Activated CD4-positive, alpha-beta memory T cell treated with anti-CD3 and anti-CD28 coated beads for 36 hours (primary cell): Measurements from ENCODE around the gene RAPGEF5. TPM values are rescaled to one million over a fixed set of nuclear protein-coding genes. Genes with fewer than 3 reads are reported as not detected.

Experiments
- CTCF ChIA-PET: fragments of 350-600 bp; sonication (Branson Sonifier 250); formaldehyde crosslinking; loops from one replicate; lab custom pipeline; 2021; ENCODE audit warnings: antibody characterized with exemption, inconsistent platforms; lab: Charles Lee
- POLR2A ChIA-PET: fragments of 350-600 bp; sonication (Branson Sonifier 250); formaldehyde crosslinking; loops from one replicate; lab custom pipeline; 2021; ENCODE audit warnings: antibody characterized with exemption; lab: Charles Lee
- DNase-seq: peaks from one replicate; pipeline ENCODE4 v3.0.0-alpha.2; 2020
- H3K27ac Mint-ChIP-seq: one replicate; pipeline ENCODE4 v1.8.0; 2021; ENCODE audit warnings: mixed read lengths
- H3K27me3 Mint-ChIP-seq: one replicate; pipeline ENCODE4 v1.8.0; 2021; ENCODE audit warnings: mixed read lengths
- H3K36me3 Mint-ChIP-seq: one replicate; pipeline ENCODE4 v1.8.0; 2021; ENCODE audit warnings: mixed read lengths
- H3K4me1 Mint-ChIP-seq: one replicate; pipeline ENCODE4 v1.8.0; 2021; ENCODE audit warnings: low read depth, mixed read lengths
- H3K4me3 Mint-ChIP-seq: one replicate; pipeline ENCODE4 v1.8.0; 2021; ENCODE audit warnings: mild to moderate bottlenecking, mixed read lengths
- H3K9me3 Mint-ChIP-seq: one replicate; pipeline ENCODE4 v1.8.0; 2021; ENCODE audit warnings: mixed read lengths
- intact Hi-C: fragments of 100-400 bp; cut with micrococcal nuclease; formaldehyde crosslinking; loops from one replicate; pipeline ENCODE4 v1.15.1; 2023
- total RNA-seq, 2 experiments: library from RNA; stranded (reverse); gene quantifications; one replicate each; pipeline ENCODE4 v1.2.3, GENCODE V29; 2021

RAPGEF5 gene
- total RNA-seq, 2 experiments from 2014 or later, result 0.27 to 0.29 TPM

- intact Hi-C loops, result no loop called here
- peaks cover 2% of the 10 kb centered on the region for H3K4me1 Mint-ChIP-seq
- H3K27ac Mint-ChIP-seq, result no peak overlapping the region
- H3K36me3 Mint-ChIP-seq, result no peaks in the 10 kb centered on the region
- H3K4me3 Mint-ChIP-seq, result no peak overlapping the region
- H3K9me3 Mint-ChIP-seq, result no peaks in the 10 kb centered on the region
- ChIA-PET POLR2A (no interaction called here), CTCF (no interaction called here)
- DNase-seq, result no peak
- peaks cover 27% of the 10 kb centered on the region for H3K27me3 Mint-ChIP-seq
Measured at GRCh38 chr7:22183522-22184280, 173.3 kb downstream of the RAPGEF5 start.

GRCh38 chr7:22182149-22182548 lies 174.8 kb downstream of the RAPGEF5 start:
- ChIA-PET POLR2A (no interaction called here), CTCF (no interaction called here)
- DNase-seq, result no peak
- H3K27me3 Mint-ChIP-seq, result peaks cover 29% of the 10 kb centered on the region
- H3K27ac Mint-ChIP-seq, result no peak overlapping the region
- H3K36me3 Mint-ChIP-seq, result no peaks in the 10 kb centered on the region
- no peaks in the 10 kb centered on the region for H3K9me3 Mint-ChIP-seq
- no peak overlapping the region for H3K4me3 Mint-ChIP-seq
- intact Hi-C loops, result no loop called here
- H3K4me1 Mint-ChIP-seq, result peaks cover 2% of the 10 kb centered on the region

GRCh38 chr7:22181663-22182062 lies 175.3 kb downstream of the RAPGEF5 start:
- no peaks in the 10 kb centered on the region for H3K36me3 Mint-ChIP-seq
- ChIA-PET CTCF (no interaction called here), POLR2A (no interaction called here)
- H3K4me3 Mint-ChIP-seq, result no peak overlapping the region
- no peak for DNase-seq
- H3K27ac Mint-ChIP-seq, result no peak overlapping the region
- intact Hi-C loops, result no loop called here
- no peaks in the 10 kb centered on the region for H3K9me3 Mint-ChIP-seq
- peaks cover 32% of the 10 kb centered on the region for H3K27me3 Mint-ChIP-seq
- peaks cover 2% of the 10 kb centered on the region for H3K4me1 Mint-ChIP-seq

GRCh38 chr7:22179442-22179879 lies 177.5 kb downstream of the RAPGEF5 start:
- Mint-ChIP-seq H3K4me1 (peaks cover 4% of the 10 kb centered on the region), H3K36me3 (no peaks in the 10 kb centered on the region), H3K4me3 (no peak overlapping the region), H3K27ac (no peak overlapping the region), H3K27me3 (peaks cover 30% of the 10 kb centered on the region), H3K9me3 (no peaks in the 10 kb centered on the region)
- POLR2A ChIA-PET, result no interaction called here
- DNase-seq, result no peak
- intact Hi-C loops, result no loop called here
- CTCF ChIA-PET, result no interaction called here

GRCh38 chr7:22178735-22179134 lies 178.2 kb downstream of the RAPGEF5 start:
- ChIA-PET POLR2A (no interaction called here), CTCF (no interaction called here)
- H3K27ac Mint-ChIP-seq, result no peak overlapping the region
- H3K4me3 Mint-ChIP-seq, result no peak overlapping the region
- H3K9me3 Mint-ChIP-seq, result no peaks in the 10 kb centered on the region
- peaks cover 10% of the 10 kb centered on the region for H3K4me1 Mint-ChIP-seq
- no peak for DNase-seq
- intact Hi-C loops, result no loop called here
- H3K36me3 Mint-ChIP-seq, result no peaks in the 10 kb centered on the region
- peaks cover 29% of the 10 kb centered on the region for H3K27me3 Mint-ChIP-seq

GRCh38 chr7:22176791-22177412 lies 180.1 kb downstream of the RAPGEF5 start:
- Mint-ChIP-seq H3K4me3 (no peak overlapping the region), H3K9me3 (no peaks in the 10 kb centered on the region), H3K36me3 (no peaks in the 10 kb centered on the region), H3K27ac (no peak overlapping the region), H3K4me1 (peaks cover 10% of the 10 kb centered on the region), H3K27me3 (peaks cover 25% of the 10 kb centered on the region)
- CTCF ChIA-PET, result no interaction called here
- DNase-seq, result no peak
- intact Hi-C loops, result no loop called here
- POLR2A ChIA-PET, result no interaction called here

- ChIA-PET POLR2A (no interaction called here), CTCF (interaction anchor here (1.4 to 2.8 kb wide), 2 partner anchors 64 to 71 kb away, joined by 4 to 12 read pairs; no protein-coding TSS in a partner anchor)
- Mint-ChIP-seq H3K27me3 (peaks cover 9% of the 10 kb centered on the region), H3K9me3 (no peaks in the 10 kb centered on the region), H3K4me3 (no peak overlapping the region), H3K27ac (no peak overlapping the region), H3K36me3 (no peaks in the 10 kb centered on the region), H3K4me1 (peaks cover 9% of the 10 kb centered on the region)
- intact Hi-C loops, result no loop called here
- no peak for DNase-seq
Measured at GRCh38 chr7:22174574-22174953, 182.4 kb downstream of the RAPGEF5 start.

GRCh38 chr7:22173685-22174573 lies 183.0 kb downstream of the RAPGEF5 start:
- POLR2A ChIA-PET, result no interaction called here
- peaks cover 7% of the 10 kb centered on the region for H3K27me3 Mint-ChIP-seq
- no peaks in the 10 kb centered on the region for H3K9me3 Mint-ChIP-seq
- peaks cover 9% of the 10 kb centered on the region for H3K4me1 Mint-ChIP-seq
- H3K36me3 Mint-ChIP-seq, result no peaks in the 10 kb centered on the region
- intact Hi-C loops, result no loop called here
- CTCF ChIA-PET, result interaction anchor here (0.9 to 2.8 kb wide), 3 partner anchors 64 to 326 kb away, joined by 3 to 12 read pairs (median 3); partner anchors contain the start of gene STEAP1B
- no peak overlapping the region for H3K4me3 Mint-ChIP-seq
- peak; percentile 61 for DNase-seq
- no peak overlapping the region for H3K27ac Mint-ChIP-seq

GRCh38 chr7:22168129-22168634 lies 188.8 kb downstream of the RAPGEF5 start:
- ChIA-PET CTCF (interaction anchor here (0.6 kb wide), 1 partner anchor 12 kb away, joined by 3 read pairs; no protein-coding TSS in a partner anchor), POLR2A (no interaction called here)
- no peaks in the 10 kb centered on the region for H3K27me3 Mint-ChIP-seq
- intact Hi-C loops, result no loop called here
- no peaks in the 10 kb centered on the region for H3K4me1 Mint-ChIP-seq
- no peaks in the 10 kb centered on the region for H3K9me3 Mint-ChIP-seq
- no peaks in the 10 kb centered on the region for H3K36me3 Mint-ChIP-seq
- no peak for DNase-seq
- no peak overlapping the region for H3K27ac Mint-ChIP-seq
- no peak overlapping the region for H3K4me3 Mint-ChIP-seq

GRCh38 chr7:22167482-22167881 lies 189.5 kb downstream of the RAPGEF5 start:
- ChIA-PET POLR2A (no interaction called here), CTCF (no interaction called here)
- Mint-ChIP-seq H3K4me1 (no peaks in the 10 kb centered on the region), H3K27me3 (no peaks in the 10 kb centered on the region), H3K36me3 (no peaks in the 10 kb centered on the region), H3K9me3 (no peaks in the 10 kb centered on the region), H3K4me3 (no peak overlapping the region), H3K27ac (no peak overlapping the region)
- intact Hi-C loops, result no loop called here
- DNase-seq, result no peak

GRCh38 chr7:22166928-22167327 lies 190.0 kb downstream of the RAPGEF5 start:
- POLR2A ChIA-PET, result no interaction called here
- H3K9me3 Mint-ChIP-seq, result no peaks in the 10 kb centered on the region
- intact Hi-C loops, result no loop called here
- no peak overlapping the region for H3K4me3 Mint-ChIP-seq
- no peaks in the 10 kb centered on the region for H3K27me3 Mint-ChIP-seq
- no peak overlapping the region for H3K27ac Mint-ChIP-seq
- no peaks in the 10 kb centered on the region for H3K4me1 Mint-ChIP-seq
- H3K36me3 Mint-ChIP-seq, result no peaks in the 10 kb centered on the region
- no peak for DNase-seq
- CTCF ChIA-PET, result no interaction called here

- no peaks in the 10 kb centered on the region for H3K9me3 Mint-ChIP-seq
- no peak overlapping the region for H3K27ac Mint-ChIP-seq
- POLR2A ChIA-PET, result no interaction called here
- H3K27me3 Mint-ChIP-seq, result peaks cover 15% of the 10 kb centered on the region
- H3K4me3 Mint-ChIP-seq, result no peak overlapping the region
- no peaks in the 10 kb centered on the region for H3K36me3 Mint-ChIP-seq
- no peak for DNase-seq
- intact Hi-C loops, result no loop called here
- H3K4me1 Mint-ChIP-seq, result peaks cover 6% of the 10 kb centered on the region
- CTCF ChIA-PET, result interaction anchor here (1.2 to 1.4 kb wide), 2 partner anchors 10 to 49 kb away, joined by 4 to 6 read pairs; no protein-coding TSS in a partner anchor
Measured at GRCh38 chr7:22159341-22159740, 197.6 kb downstream of the RAPGEF5 start.
